OCI-LY1 (cell line): ENCODE results near the gene AMZ1.

Source experiments
- H2AFZ ChIP-seq: fragments of 200-600 bp; sonication (generic), shearing (Covaris generic); 2 replicates; pipeline ENCODE4 v1.6.0; 2014; ENCODE audit warnings: antibody characterized with exemption, mild to moderate bottlenecking, low read length
- H3F3A ChIP-seq: fragments of 200-600 bp; sonication (generic), shearing (Covaris generic); 2 replicates; pipeline ENCODE4 v1.6.0; 2014; ENCODE audit warnings: mild to moderate bottlenecking, antibody characterized with exemption, low read length, moderate library complexity; ENCODE audit not compliant: insufficient read depth
- H3K27ac ChIP-seq: fragments of 200-600 bp; sonication (generic); 2 replicates; pipeline ENCODE4 v1.5.1; 2014; ENCODE audit warnings: low read length, mixed run types, mild to moderate bottlenecking, low read depth; ENCODE audit not compliant: poor library complexity, severe bottlenecking
- H3K27me3 ChIP-seq: fragments of 200-600 bp; sonication (generic); 2 replicates; pipeline ENCODE4 v1.6.0; 2014; ENCODE audit warnings: antibody characterized with exemption, mild to moderate bottlenecking, low read length, moderate library complexity; ENCODE audit not compliant: insufficient read depth
- H3K36me3 ChIP-seq: fragments of 200-600 bp; sonication (generic); 2 replicates; pipeline ENCODE4 v1.6.1; 2014; ENCODE audit warnings: mild to moderate bottlenecking, antibody characterized with exemption, low read length, moderate library complexity, mixed read lengths; ENCODE audit not compliant: insufficient read depth
- H3K4me1 ChIP-seq: fragments of 200-600 bp; sonication (generic); 2 replicates; pipeline ENCODE4 v1.5.1; 2014; ENCODE audit warnings: mild to moderate bottlenecking, low read length, moderate library complexity; ENCODE audit not compliant: insufficient read depth, severe bottlenecking
- H3K4me2 ChIP-seq: fragments of 200-600 bp; sonication (generic), shearing (Covaris generic); 2 replicates; pipeline ENCODE4 v1.6.1; 2014; ENCODE audit warnings: low read length
- H3K4me3 ChIP-seq: fragments of 200-600 bp; sonication (generic); 2 replicates; pipeline ENCODE4 v1.5.1; 2014; ENCODE audit warnings: low read length, low read depth, mild to moderate bottlenecking, mixed read lengths; ENCODE audit not compliant: poor library complexity, severe bottlenecking
- H3K79me2 ChIP-seq: fragments of 200-600 bp; shearing (Covaris generic); 2 replicates; pipeline ENCODE4 v1.6.1; 2016; ENCODE audit warnings: mixed run types, low read length, mixed read lengths; ENCODE audit not compliant: insufficient read depth
- H3K9ac ChIP-seq: fragments of 200-600 bp; sonication (generic), shearing (Covaris generic); 2 replicates; pipeline ENCODE4 v1.6.1; 2014; ENCODE audit warnings: mild to moderate bottlenecking, low read length, mixed read lengths
- H3K9me2 ChIP-seq: fragments of 200-600 bp; sonication (generic), shearing (Covaris generic); 2 replicates; pipeline ENCODE4 v1.6.1; 2014; ENCODE audit warnings: low read depth, mild to moderate bottlenecking, low read length, mixed read lengths
- H3K9me3 ChIP-seq: fragments of 200-600 bp; shearing (Covaris generic); 2 replicates; pipeline ENCODE4 v1.6.1; 2014; ENCODE audit warnings: low read length, mixed read lengths
- H4K20me1 ChIP-seq: fragments of 200-600 bp; sonication (generic), shearing (Covaris generic); 2 replicates; pipeline ENCODE4 v1.6.0; 2016; ENCODE audit warnings: mild to moderate bottlenecking, low read length; ENCODE audit not compliant: insufficient read depth
- EZH2 ChIP-seq: fragments of 200-600 bp; sonication (generic), shearing (Covaris generic); IDR thresholded peaks from 2 replicates; pipeline ENCODE4 v1.8.0; 2017; ENCODE audit warnings: borderline replicate concordance, mixed run types, mild to moderate bottlenecking, antibody characterized with exemption, low read length, moderate library complexity, mixed read lengths
- TF ChIP-seq, protein P1 (sequence below): fragments of 200-600 bp; sonication (generic), shearing (Covaris generic); IDR thresholded peaks from 2 replicates; pipeline ENCODE4 v1.5.1; 2017; ENCODE audit warnings: mild to moderate bottlenecking, antibody characterized with exemption, low read length, moderate library complexity, mixed read lengths

The AMZ1 gene

DNA sequence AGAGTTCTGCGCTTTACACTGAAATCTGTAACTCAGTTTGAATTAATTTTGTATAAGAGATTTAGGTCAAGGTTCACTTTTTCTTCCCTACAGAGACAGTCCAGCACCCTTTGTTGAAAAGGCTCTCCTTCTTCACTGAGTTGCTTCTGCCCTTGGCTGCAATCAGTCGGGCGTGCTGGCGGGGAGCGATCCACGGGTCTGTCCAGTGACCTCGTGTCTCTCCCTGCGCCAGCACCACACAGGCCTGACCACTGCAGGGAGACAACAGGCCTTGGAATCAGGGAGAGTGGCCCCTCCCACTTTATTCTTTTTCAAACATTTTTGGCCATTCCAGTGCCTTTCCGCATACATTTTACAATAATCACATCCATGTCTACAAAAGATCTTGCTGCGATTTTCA lies 66.9 kb downstream of the AMZ1 start:
- Histone ChIP-seq H3F3A (no peaks in the 10 kb centered on the region), H3K4me2 (no peak overlapping the region), H3K79me2 (no peaks in the 10 kb centered on the region), H3K27ac (no peak overlapping the region), H3K36me3 (no peaks in the 10 kb centered on the region; the same call in 1 of the 2 replicates), H3K9me2 (no peaks in the 10 kb centered on the region), H3K9ac (no peak overlapping the region), H3K4me3 (no peak overlapping the region), H3K27me3 (no peaks in the 10 kb centered on the region; the same call in 1 of the 2 replicates), H3K4me1 (no peaks in the 10 kb centered on the region), H4K20me1 (no peaks in the 10 kb centered on the region), H3K9me3 (0 out of 2 replicates have a peak, but pooled peaks cover 3% of the 10 kb centered on the region), H2AFZ (no peak overlapping the region)
- no peak for TF ChIP-seq EZH2
- TF ChIP-seq, protein P1, sequence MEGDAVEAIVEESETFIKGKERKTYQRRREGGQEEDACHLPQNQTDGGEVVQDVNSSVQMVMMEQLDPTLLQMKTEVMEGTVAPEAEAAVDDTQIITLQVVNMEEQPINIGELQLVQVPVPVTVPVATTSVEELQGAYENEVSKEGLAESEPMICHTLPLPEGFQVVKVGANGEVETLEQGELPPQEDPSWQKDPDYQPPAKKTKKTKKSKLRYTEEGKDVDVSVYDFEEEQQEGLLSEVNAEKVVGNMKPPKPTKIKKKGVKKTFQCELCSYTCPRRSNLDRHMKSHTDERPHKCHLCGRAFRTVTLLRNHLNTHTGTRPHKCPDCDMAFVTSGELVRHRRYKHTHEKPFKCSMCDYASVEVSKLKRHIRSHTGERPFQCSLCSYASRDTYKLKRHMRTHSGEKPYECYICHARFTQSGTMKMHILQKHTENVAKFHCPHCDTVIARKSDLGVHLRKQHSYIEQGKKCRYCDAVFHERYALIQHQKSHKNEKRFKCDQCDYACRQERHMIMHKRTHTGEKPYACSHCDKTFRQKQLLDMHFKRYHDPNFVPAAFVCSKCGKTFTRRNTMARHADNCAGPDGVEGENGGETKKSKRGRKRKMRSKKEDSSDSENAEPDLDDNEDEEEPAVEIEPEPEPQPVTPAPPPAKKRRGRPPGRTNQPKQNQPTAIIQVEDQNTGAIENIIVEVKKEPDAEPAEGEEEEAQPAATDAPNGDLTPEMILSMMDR = no peak

DNA sequence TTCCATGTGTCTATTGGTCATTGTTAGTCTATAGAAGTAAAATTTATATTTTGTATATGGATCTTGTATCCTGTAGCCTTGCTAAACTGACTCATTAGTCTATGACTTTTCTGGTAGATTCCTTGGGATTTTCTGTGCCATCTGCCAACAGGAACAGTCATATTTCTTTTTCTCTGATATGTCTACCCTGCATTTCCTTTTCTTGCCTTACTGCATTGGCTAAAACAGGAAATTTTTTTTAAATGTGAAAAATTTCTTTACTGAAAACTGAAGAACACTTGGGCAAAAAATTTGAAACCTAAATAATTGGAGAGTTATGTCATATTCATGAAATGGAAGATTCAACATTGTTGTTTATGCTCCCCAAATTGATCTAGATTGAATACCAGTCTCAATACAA lies 67.5 kb downstream of the AMZ1 start:
- Histone ChIP-seq H3K27me3 (no peaks in the 10 kb centered on the region; the same call in 1 of the 2 replicates), H3K4me3 (no peak overlapping the region), H3K9me2 (no peaks in the 10 kb centered on the region), H3K79me2 (no peaks in the 10 kb centered on the region), H3K4me1 (no peaks in the 10 kb centered on the region), H3K36me3 (no peaks in the 10 kb centered on the region; the same call in 1 of the 2 replicates), H2AFZ (no peak overlapping the region), H3F3A (no peaks in the 10 kb centered on the region), H4K20me1 (no peaks in the 10 kb centered on the region), H3K27ac (no peak overlapping the region), H3K9me3 (0 out of 2 replicates have a peak, but pooled peaks cover 3% of the 10 kb centered on the region), H3K9ac (no peak overlapping the region), H3K4me2 (no peak overlapping the region)
- TF ChIP-seq EZH2 = no peak
- TF ChIP-seq, protein P1 = no peak

DNA sequence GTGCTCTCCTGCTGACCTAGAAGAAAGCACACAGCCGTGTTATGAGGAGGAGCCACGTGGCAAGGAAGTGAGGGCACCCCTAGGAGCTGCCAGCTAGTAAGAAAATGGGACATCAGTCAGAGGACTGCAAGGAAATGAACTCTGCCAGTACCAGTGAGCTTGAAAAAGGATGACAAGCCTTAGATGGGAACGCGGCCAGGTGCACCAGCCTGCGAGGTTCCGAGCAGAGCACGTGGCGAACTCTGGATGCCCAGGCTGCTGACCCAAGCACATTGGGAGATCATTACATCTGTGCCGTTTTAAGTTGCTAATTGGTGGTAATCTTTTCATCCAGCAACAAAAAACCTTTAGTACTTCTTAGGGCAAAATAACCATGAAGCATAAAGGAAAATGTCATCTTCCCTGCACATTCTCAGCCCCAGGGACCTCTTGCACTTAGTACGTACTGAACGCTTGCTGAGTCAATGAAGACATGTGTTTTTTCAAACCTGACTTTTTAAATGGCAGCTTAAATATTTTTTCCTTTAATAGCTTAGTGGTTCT lies 69.4 kb downstream of the AMZ1 start:
- H3K4me2 ChIP-seq = no peak overlapping the region
- H3K27me3 ChIP-seq = no peaks in the 10 kb centered on the region; the same call in 1 of the 2 replicates
- TF ChIP-seq, protein P1 = no peak
- no peak for TF ChIP-seq EZH2
- H4K20me1 ChIP-seq = no peaks in the 10 kb centered on the region
- H3K9me2 ChIP-seq = no peaks in the 10 kb centered on the region
- no peaks in the 10 kb centered on the region for H3F3A ChIP-seq
- H3K4me3 ChIP-seq = no peak overlapping the region
- H2AFZ ChIP-seq = no peak overlapping the region
- H3K36me3 ChIP-seq = no peaks in the 10 kb centered on the region; the same call in 1 of the 2 replicates
- H3K27ac ChIP-seq = no peak overlapping the region
- H3K4me1 ChIP-seq = no peaks in the 10 kb centered on the region
- H3K9me3 ChIP-seq = 0 out of 2 replicates have a peak, but pooled peaks cover 3% of the 10 kb centered on the region
- H3K79me2 ChIP-seq = no peaks in the 10 kb centered on the region
- H3K9ac ChIP-seq = no peak overlapping the region
